Measurements from ENCODE around the gene COPB2.

The COPB2 gene

DNA sequence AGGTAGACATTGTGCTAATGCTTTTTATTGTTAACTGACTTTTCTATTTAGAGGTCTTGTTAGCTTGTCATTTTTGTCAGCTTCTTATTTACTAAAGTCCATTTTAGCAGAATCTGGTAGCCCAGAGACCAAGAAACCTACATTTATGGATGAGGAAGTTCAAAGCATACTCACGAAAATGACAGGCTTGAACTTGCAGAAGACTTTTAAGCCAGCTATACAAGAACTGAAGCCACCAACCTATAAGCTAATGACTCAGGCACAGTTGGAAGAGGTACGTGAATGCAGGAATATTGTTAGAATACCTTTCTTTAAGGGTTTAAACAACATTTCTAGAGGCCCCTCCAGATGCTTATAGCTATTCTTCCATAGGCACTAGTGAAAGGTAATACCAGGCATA is 42.7 kb downstream of the COPB2 start:
- H2AFZ ChIP-seq (ENCODE audit: low read depth, low read length, severe bottlenecking), result no peak overlapping the region
- H3K9ac ChIP-seq (ENCODE audit: low read length), result no peak overlapping the region
- TF ChIP-seq, protein P1, sequence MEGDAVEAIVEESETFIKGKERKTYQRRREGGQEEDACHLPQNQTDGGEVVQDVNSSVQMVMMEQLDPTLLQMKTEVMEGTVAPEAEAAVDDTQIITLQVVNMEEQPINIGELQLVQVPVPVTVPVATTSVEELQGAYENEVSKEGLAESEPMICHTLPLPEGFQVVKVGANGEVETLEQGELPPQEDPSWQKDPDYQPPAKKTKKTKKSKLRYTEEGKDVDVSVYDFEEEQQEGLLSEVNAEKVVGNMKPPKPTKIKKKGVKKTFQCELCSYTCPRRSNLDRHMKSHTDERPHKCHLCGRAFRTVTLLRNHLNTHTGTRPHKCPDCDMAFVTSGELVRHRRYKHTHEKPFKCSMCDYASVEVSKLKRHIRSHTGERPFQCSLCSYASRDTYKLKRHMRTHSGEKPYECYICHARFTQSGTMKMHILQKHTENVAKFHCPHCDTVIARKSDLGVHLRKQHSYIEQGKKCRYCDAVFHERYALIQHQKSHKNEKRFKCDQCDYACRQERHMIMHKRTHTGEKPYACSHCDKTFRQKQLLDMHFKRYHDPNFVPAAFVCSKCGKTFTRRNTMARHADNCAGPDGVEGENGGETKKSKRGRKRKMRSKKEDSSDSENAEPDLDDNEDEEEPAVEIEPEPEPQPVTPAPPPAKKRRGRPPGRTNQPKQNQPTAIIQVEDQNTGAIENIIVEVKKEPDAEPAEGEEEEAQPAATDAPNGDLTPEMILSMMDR (IDR thresholded peaks at IDR 0.05; ENCODE audit: insufficient read depth, low read length, poor library complexity, severe bottlenecking), result no peak
- TF ChIP-seq EZH2phosphoT487 (conservative IDR thresholded peaks at IDR 0.05; ENCODE audit: low read length), result no peak
- no peaks in the 10 kb centered on the region for H3K27me3 ChIP-seq (ENCODE audit: low read length)
- H3K9me3 ChIP-seq (ENCODE audit: insufficient read depth, low read length), result no peaks in the 10 kb centered on the region
- H3K36me3 ChIP-seq (ENCODE audit: low read length), result 0 out of 2 replicates have a peak, but pooled peaks cover 9% of the 10 kb centered on the region
- H4K20me1 ChIP-seq (ENCODE audit: low read depth, low read length), result no peaks in the 10 kb centered on the region
- H3K27ac ChIP-seq (ENCODE audit: low read depth, low read length), result no peak overlapping the region
- H3F3A ChIP-seq (ENCODE audit: insufficient read depth), result no peaks in the 10 kb centered on the region
- H3K4me3 ChIP-seq (ENCODE audit: insufficient read depth, low read length, poor library complexity, severe bottlenecking), result no peak overlapping the region
- H3K9me2 ChIP-seq (replicated peaks; ENCODE audit: insufficient read depth, low read length), result no peaks in the 10 kb centered on the region
- peaks cover 25% of the 10 kb centered on the region for H3K79me2 ChIP-seq (ENCODE audit: insufficient read depth, low read length)
- no peak overlapping the region for H3K4me2 ChIP-seq (ENCODE audit: low read depth, low read length, poor library complexity, severe bottlenecking)

- Histone ChIP-seq H3K79me2 (ENCODE audit: insufficient read depth, low read length) (peaks cover 25% of the 10 kb centered on the region), H3K4me3 (ENCODE audit: insufficient read depth, low read length, poor library complexity, severe bottlenecking) (peak within 1 kb of the TSS; percentile 86), H3K9me2 (replicated peaks; ENCODE audit: insufficient read depth, low read length) (no peaks in the 10 kb centered on the region), H3K9me3 (ENCODE audit: insufficient read depth, low read length) (no peaks in the 10 kb centered on the region), H3K36me3 (ENCODE audit: low read length) (0 out of 2 replicates have a peak, but pooled peaks cover 6% of the 10 kb centered on the region), H3K27ac (ENCODE audit: low read depth, low read length) (0 out of 2 replicates have a peak within 1 kb of the TSS, but pooled peaks have one; percentile 43), H2AFZ (ENCODE audit: low read depth, low read length, severe bottlenecking) (peak within 1 kb of the TSS; percentile 94), H4K20me1 (ENCODE audit: low read depth, low read length) (no peaks in the 10 kb centered on the region), H3F3A (ENCODE audit: insufficient read depth) (no peaks in the 10 kb centered on the region), H3K9ac (ENCODE audit: low read length) (peak within 1 kb of the TSS; percentile 82), H3K4me2 (ENCODE audit: low read depth, low read length, poor library complexity, severe bottlenecking) (peak within 1 kb of the TSS; percentile 84), H3K27me3 (ENCODE audit: low read length) (no peaks in the 10 kb centered on the region)
- TF ChIP-seq, protein P1 (IDR thresholded peaks at IDR 0.05; ENCODE audit: insufficient read depth, low read length, poor library complexity, severe bottlenecking), result no peak
- no peak for TF ChIP-seq EZH2phosphoT487 (conservative IDR thresholded peaks at IDR 0.05; ENCODE audit: low read length)
Measured at GRCh38 chr3:139343895-139344856, 45.3 kb downstream of the COPB2 start, which contains the start of gene MRPS22. Gene MRPS22, plus strand, starts transcription at chr3:139344020. Its CDS starts 7 bp downstream, at chr3:139344027.

- no peaks in the 10 kb centered on the region for H4K20me1 ChIP-seq (ENCODE audit: low read depth, low read length)
- H3K27me3 ChIP-seq (ENCODE audit: low read length), result no peaks in the 10 kb centered on the region
- TF ChIP-seq, protein P1 (IDR thresholded peaks at IDR 0.05; ENCODE audit: insufficient read depth, low read length, poor library complexity, severe bottlenecking), result no peak
- no peak overlapping the region for H3K4me2 ChIP-seq (ENCODE audit: low read depth, low read length, poor library complexity, severe bottlenecking)
- H3K9me2 ChIP-seq (replicated peaks; ENCODE audit: insufficient read depth, low read length), result no peaks in the 10 kb centered on the region
- H3K36me3 ChIP-seq (ENCODE audit: low read length), result no peaks in the 10 kb centered on the region
- H3F3A ChIP-seq (ENCODE audit: insufficient read depth), result no peaks in the 10 kb centered on the region
- H2AFZ ChIP-seq (ENCODE audit: low read depth, low read length, severe bottlenecking), result no peak overlapping the region
- peaks cover 25% of the 10 kb centered on the region for H3K79me2 ChIP-seq (ENCODE audit: insufficient read depth, low read length)
- no peak overlapping the region for H3K9ac ChIP-seq (ENCODE audit: low read length)
- no peaks in the 10 kb centered on the region for H3K9me3 ChIP-seq (ENCODE audit: insufficient read depth, low read length)
- H3K4me3 ChIP-seq (ENCODE audit: insufficient read depth, low read length, poor library complexity, severe bottlenecking), result no peak overlapping the region
- H3K27ac ChIP-seq (ENCODE audit: low read depth, low read length), result no peak overlapping the region
Measured at GRCh38 chr3:139342054-139342453, 47.4 kb downstream of the COPB2 start.
